ENCODE data around the gene NLRP10.

DNA sequence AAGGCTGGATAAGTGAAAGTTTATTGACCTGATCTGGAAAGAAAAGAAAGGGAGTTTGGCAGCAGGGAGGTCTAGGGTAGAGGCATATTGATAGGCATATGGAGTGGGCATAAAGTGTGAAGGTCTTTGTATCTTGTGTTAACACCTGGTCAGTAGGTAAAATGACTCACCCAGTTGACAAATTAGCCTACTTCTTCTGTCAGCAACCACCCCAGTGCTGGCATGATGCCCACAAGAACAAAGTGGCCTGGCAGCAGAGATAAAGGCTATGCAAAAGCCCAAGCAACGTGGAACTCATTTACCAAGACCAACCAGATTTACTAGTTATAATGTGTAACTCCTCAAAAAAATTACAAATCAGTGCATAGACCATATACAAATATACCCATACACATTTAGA is 28.6 kb downstream of the NLRP10 start:
- TF ChIP-seq FOXK1 (CRISPR knock-in tag; IDR thresholded peaks at IDR 0.05) (no peak), AFF4 (CRISPR knock-in tag; IDR thresholded peaks at IDR 0.05; ENCODE audit: borderline replicate concordance) (no peak), KAT7 (CRISPR knock-in tag; IDR thresholded peaks at IDR 0.05; ENCODE audit: borderline replicate concordance) (no peak), JUN (CRISPR knock-in tag; IDR thresholded peaks at IDR 0.05) (no peak), EMX1 (CRISPR knock-in tag; IDR thresholded peaks at IDR 0.05) (no peak), SP1 (CRISPR knock-in tag; conservative IDR thresholded peaks at IDR 0.05) (no peak), ETV6 (CRISPR knock-in tag; IDR thresholded peaks at IDR 0.05) (no peak), TEAD4 (CRISPR knock-in tag; IDR thresholded peaks at IDR 0.05) (no peak), CREM (CRISPR knock-in tag; IDR thresholded peaks at IDR 0.05) (no peak), USF1 (CRISPR knock-in tag; IDR thresholded peaks at IDR 0.05) (no peak)
- TF ChIP-seq, protein P1, sequence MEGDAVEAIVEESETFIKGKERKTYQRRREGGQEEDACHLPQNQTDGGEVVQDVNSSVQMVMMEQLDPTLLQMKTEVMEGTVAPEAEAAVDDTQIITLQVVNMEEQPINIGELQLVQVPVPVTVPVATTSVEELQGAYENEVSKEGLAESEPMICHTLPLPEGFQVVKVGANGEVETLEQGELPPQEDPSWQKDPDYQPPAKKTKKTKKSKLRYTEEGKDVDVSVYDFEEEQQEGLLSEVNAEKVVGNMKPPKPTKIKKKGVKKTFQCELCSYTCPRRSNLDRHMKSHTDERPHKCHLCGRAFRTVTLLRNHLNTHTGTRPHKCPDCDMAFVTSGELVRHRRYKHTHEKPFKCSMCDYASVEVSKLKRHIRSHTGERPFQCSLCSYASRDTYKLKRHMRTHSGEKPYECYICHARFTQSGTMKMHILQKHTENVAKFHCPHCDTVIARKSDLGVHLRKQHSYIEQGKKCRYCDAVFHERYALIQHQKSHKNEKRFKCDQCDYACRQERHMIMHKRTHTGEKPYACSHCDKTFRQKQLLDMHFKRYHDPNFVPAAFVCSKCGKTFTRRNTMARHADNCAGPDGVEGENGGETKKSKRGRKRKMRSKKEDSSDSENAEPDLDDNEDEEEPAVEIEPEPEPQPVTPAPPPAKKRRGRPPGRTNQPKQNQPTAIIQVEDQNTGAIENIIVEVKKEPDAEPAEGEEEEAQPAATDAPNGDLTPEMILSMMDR (IDR thresholded peaks at IDR 0.05): no peak
- TF ChIP-seq, protein P2, sequence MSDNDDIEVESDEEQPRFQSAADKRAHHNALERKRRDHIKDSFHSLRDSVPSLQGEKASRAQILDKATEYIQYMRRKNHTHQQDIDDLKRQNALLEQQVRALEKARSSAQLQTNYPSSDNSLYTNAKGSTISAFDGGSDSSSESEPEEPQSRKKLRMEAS (CRISPR knock-in tag; IDR thresholded peaks at IDR 0.05): no peak
- TF ChIP-seq, protein P3, sequence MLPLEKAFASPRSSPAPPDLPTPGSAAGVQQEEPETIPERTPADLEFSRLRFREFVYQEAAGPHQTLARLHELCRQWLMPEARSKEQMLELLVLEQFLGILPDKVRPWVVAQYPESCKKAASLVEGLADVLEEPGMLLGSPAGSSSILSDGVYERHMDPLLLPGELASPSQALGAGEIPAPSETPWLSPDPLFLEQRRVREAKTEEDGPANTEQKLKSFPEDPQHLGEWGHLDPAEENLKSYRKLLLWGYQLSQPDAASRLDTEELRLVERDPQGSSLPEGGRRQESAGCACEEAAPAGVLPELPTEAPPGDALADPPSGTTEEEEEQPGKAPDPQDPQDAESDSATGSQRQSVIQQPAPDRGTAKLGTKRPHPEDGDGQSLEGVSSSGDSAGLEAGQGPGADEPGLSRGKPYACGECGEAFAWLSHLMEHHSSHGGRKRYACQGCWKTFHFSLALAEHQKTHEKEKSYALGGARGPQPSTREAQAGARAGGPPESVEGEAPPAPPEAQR (CRISPR knock-in tag; IDR thresholded peaks at IDR 0.05): no peak

All from WTC11 (cell line).